Right lobe of liver (tissue), 6 donors: ENCODE data around the gene NUP58. TPM values are rescaled to one million over a fixed set of nuclear protein-coding genes. Genes with fewer than 3 reads are reported as not detected.

Experiments
- ATAC-seq, 4 donors: fragments of 200-7000 bp; cut with Tn5 transposase; one replicate each; pipeline ENCODE4 v1.9.1; 2020; ENCODE audit warnings: mild to moderate bottlenecking in 4 of 4, moderate library complexity in 4 of 4
- DNase-seq, 3 donors: peaks; one replicate each; pipeline ENCODE4 v3.0.0-alpha.2; 2020
- H3K27ac ChIP-seq, 3 donors: fragments of 200-600 bp; one replicate each; pipeline ENCODE4 v1.8.0; 2022
- H3K27me3 ChIP-seq, 2 donors: fragments of 200-600 bp; one replicate each; pipeline ENCODE4 v1.8.0; 2022
- H3K36me3 ChIP-seq, 4 donors: fragments of 200-600 bp; sonication (generic) in 1 of 4; one replicate each; pipeline versions ENCODE4 v1.5.1 to v1.8.0; 2017 to 2022; ENCODE audit warnings: control low read depth in 1 of 4
- H3K4me1 ChIP-seq, 4 donors: fragments of 200-600 bp; sonication (generic) in 1 of 4; one replicate each; pipeline versions ENCODE4 v1.5.1 to v1.8.0; 2017 to 2022; ENCODE audit warnings: control low read depth in 1 of 4
- H3K4me3 ChIP-seq, 3 donors: fragments of 200-600 bp; one replicate each; pipeline ENCODE4 v1.8.0; 2022
- H3K9me3 ChIP-seq, 4 donors: fragments of 200-600 bp; sonication (generic) in 1 of 4; one replicate each; pipeline versions ENCODE4 v1.5.1 to v1.8.0; 2017 to 2022; ENCODE audit warnings: control low read depth in 1 of 4
- POLR2A ChIP-seq: fragments of 450-650 bp; IDR thresholded peaks from one replicate; pipeline ENCODE4 v1.6.1; 2017; ENCODE audit warnings: antibody characterized with exemption, mild to moderate bottlenecking
- WGBS: methylation state at CpG from one replicate; pipeline ENCODE4 v1.1.6; 2018; ENCODE audit warnings: low coverage, low lambda C conversion rate; ENCODE audit not compliant: insufficient coverage; ENCODE audit errors: missing lambda C conversion rate; 5-methylcytosine and 5-hydroxymethylcytosine counted together
- intact Hi-C, 2 donors: fragments of 100-400 bp; cut with DNase I; formaldehyde crosslinking; loops; one replicate each; pipeline versions ENCODE4 v1.11.2 to v1.14.1; 2022
- total RNA-seq, 6 experiments: library from RNA; depleted of rRNA in 2 of 6; stranded (reverse); fragments of >200 nt in 2 of 6; fragmentation: NEBNext Ultra II Directional in 3 of 6; extraction: Animal tissue kit (Norgen Biotek cat#: 25700) in 3 of 6; gene quantifications; one replicate each; pipeline versions ENCODE4 v1.1.0 to v1.2.4, GENCODE V29; 2016 to 2023
- TF ChIP-seq, protein P1 (sequence below), 4 donors: fragments of 200-600 bp in 3 of 4; fragments of 450-650 bp in 1 of 4; IDR thresholded peaks; one replicate each; pipeline versions ENCODE4 v1.5.1 to v1.8.0; 2016 to 2022; ENCODE audit warnings: antibody characterized with exemption in 4 of 4, mild to moderate bottlenecking in 2 of 4
- donor health status: DM: no; HTN: yes; CAD: no.
- donor health status: DM: no; HTN: no; CAD: no.
- donor health status: DM: no; HTN: no; CAD: no.
- donor health status: DM: no; HTN: yes; CAD: no.
- donor health status: DM: no; HTN: yes; CAD: no.

NUP58 gene
- total RNA-seq, 6 experiments from 2014 or later = 11.7 to 33.2 (median 21.6) TPM

- H3K27me3 ChIP-seq = no peaks in the 10 kb centered on the region
- no peak for TF ChIP-seq POLR2A
- TF ChIP-seq, protein P1, sequence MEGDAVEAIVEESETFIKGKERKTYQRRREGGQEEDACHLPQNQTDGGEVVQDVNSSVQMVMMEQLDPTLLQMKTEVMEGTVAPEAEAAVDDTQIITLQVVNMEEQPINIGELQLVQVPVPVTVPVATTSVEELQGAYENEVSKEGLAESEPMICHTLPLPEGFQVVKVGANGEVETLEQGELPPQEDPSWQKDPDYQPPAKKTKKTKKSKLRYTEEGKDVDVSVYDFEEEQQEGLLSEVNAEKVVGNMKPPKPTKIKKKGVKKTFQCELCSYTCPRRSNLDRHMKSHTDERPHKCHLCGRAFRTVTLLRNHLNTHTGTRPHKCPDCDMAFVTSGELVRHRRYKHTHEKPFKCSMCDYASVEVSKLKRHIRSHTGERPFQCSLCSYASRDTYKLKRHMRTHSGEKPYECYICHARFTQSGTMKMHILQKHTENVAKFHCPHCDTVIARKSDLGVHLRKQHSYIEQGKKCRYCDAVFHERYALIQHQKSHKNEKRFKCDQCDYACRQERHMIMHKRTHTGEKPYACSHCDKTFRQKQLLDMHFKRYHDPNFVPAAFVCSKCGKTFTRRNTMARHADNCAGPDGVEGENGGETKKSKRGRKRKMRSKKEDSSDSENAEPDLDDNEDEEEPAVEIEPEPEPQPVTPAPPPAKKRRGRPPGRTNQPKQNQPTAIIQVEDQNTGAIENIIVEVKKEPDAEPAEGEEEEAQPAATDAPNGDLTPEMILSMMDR (IDR thresholded peaks at IDR 0.05) = no peak
- ATAC-seq = no peak
- no peak overlapping the region for H3K27ac ChIP-seq
- H3K4me1 ChIP-seq = no peaks in the 10 kb centered on the region
- 86% methylated on average over 20 of the region's 32 CpGs for WGBS
- intact Hi-C loops = no loop called here
- H3K36me3 ChIP-seq = no peaks in the 10 kb centered on the region
- no peak for DNase-seq
- H3K4me3 ChIP-seq = no peak overlapping the region
- no peaks in the 10 kb centered on the region for H3K9me3 ChIP-seq
Measured at GRCh38 chr13:25365720-25366235, 64.4 kb downstream of the NUP58 start.

DNA sequence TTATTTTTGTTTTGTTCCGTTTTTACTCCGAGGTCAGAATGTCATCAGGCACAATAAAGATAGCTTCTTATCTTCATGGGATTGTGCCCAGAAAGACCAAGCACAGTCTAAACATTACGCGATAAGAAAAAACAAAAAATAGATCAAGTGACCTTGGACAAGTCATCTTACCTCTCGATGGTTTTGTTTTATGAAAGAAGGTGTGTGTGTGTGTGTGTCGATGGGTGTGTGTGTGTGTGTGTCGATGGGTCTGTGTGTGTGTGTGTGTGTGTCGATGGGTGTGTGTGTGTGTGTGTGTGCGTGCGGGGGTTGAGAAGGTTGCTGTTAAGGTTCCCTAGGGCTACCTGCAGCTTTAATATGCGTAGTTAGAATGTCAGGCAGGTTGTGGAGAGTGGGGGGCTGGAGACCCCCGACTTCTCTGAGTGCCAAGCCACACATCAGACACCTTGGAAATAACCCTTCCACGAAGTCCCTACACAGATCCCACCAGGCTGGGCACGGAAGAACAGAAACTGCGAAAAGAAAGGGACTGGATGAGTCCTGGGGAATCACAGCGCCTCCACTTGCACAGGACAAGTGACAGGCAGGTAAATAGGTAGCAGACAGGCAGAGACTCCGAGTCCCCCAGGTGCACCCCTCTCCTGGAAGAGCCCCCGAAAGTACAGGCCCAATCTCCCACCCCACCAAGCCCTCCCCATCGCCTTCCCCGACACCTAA lies 69.9 kb downstream of the NUP58 start:
- H3K4me3 ChIP-seq = no peak overlapping the region
- ATAC-seq = no peak
- no peaks in the 10 kb centered on the region for H3K4me1 ChIP-seq
- no peaks in the 10 kb centered on the region for H3K9me3 ChIP-seq
- H3K27me3 ChIP-seq = no peaks in the 10 kb centered on the region
- H3K27ac ChIP-seq = no peak overlapping the region
- WGBS = 34% methylated on average over 16 of the region's 20 CpGs
- no peaks in the 10 kb centered on the region for H3K36me3 ChIP-seq
- intact Hi-C loops = no loop called here
- TF ChIP-seq, protein P1 (IDR thresholded peaks at IDR 0.05) = no peak
- TF ChIP-seq POLR2A = no peak
- DNase-seq = no peak

GRCh38 chr13:25371875-25372283 lies 70.5 kb downstream of the NUP58 start, which contains the start of gene ATP8A2:
Gene ATP8A2, plus strand, starts transcription at chr13:25371974. Its CDS starts 239 bp downstream, at chr13:25372213.
- intact Hi-C loops = no loop called here
- peak in 1 of 4 donors; percentile 21 for ATAC-seq
- Histone ChIP-seq H3K27ac (no peak within 1 kb of the TSS), H3K9me3 (no peaks in the 10 kb centered on the region), H3K27me3 (no peaks in the 10 kb centered on the region), H3K36me3 (no peaks in the 10 kb centered on the region), H3K4me3 (peak within 1 kb of the TSS in 1 of 3 donors; percentile 13), H3K4me1 (no peaks in the 10 kb centered on the region)
- no peak for TF ChIP-seq POLR2A
- TF ChIP-seq, protein P1 (IDR thresholded peaks at IDR 0.05) = no peak
- no peak for DNase-seq
- WGBS = 2% methylated on average over 9 of the region's 58 CpGs

GRCh38 chr13:25372284-25373081 lies 71.1 kb downstream of the NUP58 start:
- no peaks in the 10 kb centered on the region for H3K4me1 ChIP-seq
- no peaks in the 10 kb centered on the region for H3K9me3 ChIP-seq
- ATAC-seq = no peak
- DNase-seq = no peak
- no peak for TF ChIP-seq POLR2A
- TF ChIP-seq, protein P1 (IDR thresholded peaks at IDR 0.05) = no peak
- H3K36me3 ChIP-seq = no peaks in the 10 kb centered on the region
- intact Hi-C loops = no loop called here
- WGBS = 35% methylated on average over 3 of the region's 82 CpGs
- H3K27me3 ChIP-seq = no peaks in the 10 kb centered on the region
- peak overlapping the region in 1 of 3 donors; percentile 13 for H3K4me3 ChIP-seq
- H3K27ac ChIP-seq = no peak overlapping the region
